T-helper 17 cell (primary cell): ENCODE measurements around the gene CLEC14A. TPM values are rescaled to one million over a fixed set of nuclear protein-coding genes. Genes with fewer than 3 reads are reported as not detected.

Experiments used
- ATAC-seq: fragments of 150-1000 bp; cut with Tn5 transposase; 2 replicates; pipeline ENCODE4 v1.10.0; 2021; ENCODE audit warnings: mild to moderate bottlenecking, moderate library complexity
- DNase-seq, 3 donors: peaks; one replicate each; pipeline versions ENCODE4 v3.0.0 to v3.0.0-alpha.2; 2020 to 2021
- H3K9me3 ChIP-seq: one replicate; pipeline ENCODE4 v1.7.0; 2013; ENCODE audit warnings: low read length, mild to moderate bottlenecking; ENCODE audit not compliant: control insufficient read depth, poor library complexity, severe bottlenecking
- H3K27ac Mint-ChIP-seq: one replicate; pipeline ENCODE4 v1.8.0; 2022; ENCODE audit warnings: mild to moderate bottlenecking, moderate library complexity, mixed read lengths
- H3K27me3 Mint-ChIP-seq: one replicate; pipeline ENCODE4 v1.8.0; 2022; ENCODE audit warnings: mixed read lengths
- H3K36me3 Mint-ChIP-seq: one replicate; pipeline ENCODE4 v1.8.0; 2022; ENCODE audit warnings: low read depth, mixed read lengths
- H3K4me1 Mint-ChIP-seq: one replicate; pipeline ENCODE4 v1.8.0; 2022; ENCODE audit warnings: mild to moderate bottlenecking, mixed read lengths
- H3K4me3 Mint-ChIP-seq: one replicate; pipeline ENCODE4 v1.8.0; 2022; ENCODE audit warnings: mild to moderate bottlenecking, moderate library complexity, mixed read lengths
- total RNA-seq, 4 donors: library from RNA in 2 of 4; stranded (reverse) in 2 of 4; gene quantifications; one replicate each; pipeline ENCODE4 v1.2.3 and lab custom pipeline; 2022 to 2026

Gene CLEC14A
- total RNA-seq, 2 donors from 2014 or later: not detected

- Mint-ChIP-seq H3K4me1 (peaks cover 11% of the 10 kb centered on the region), H3K27me3 (peaks cover 49% of the 10 kb centered on the region), H3K36me3 (peaks cover 8% of the 10 kb centered on the region), H3K27ac (no peak overlapping the region), H3K4me3 (peak overlapping the region; percentile 81)
- no peaks in the 10 kb centered on the region for H3K9me3 ChIP-seq
- ATAC-seq: no peak
- DNase-seq: no peak
Observed at GRCh38 chr14:38207377-38207735, 48.5 kb downstream of the CLEC14A start.

- H3K9me3 ChIP-seq: no peaks in the 10 kb centered on the region
- Mint-ChIP-seq H3K36me3 (peaks cover 8% of the 10 kb centered on the region), H3K4me1 (peaks cover 10% of the 10 kb centered on the region), H3K27ac (no peak overlapping the region), H3K27me3 (peaks cover 46% of the 10 kb centered on the region), H3K4me3 (no peak overlapping the region)
- ATAC-seq (no peak), DNase-seq (no peak)
Observed at GRCh38 chr14:38206689-38207376, 49.1 kb downstream of the CLEC14A start.

GRCh38 chr14:38205949-38206665 lies 49.8 kb downstream of the CLEC14A start:
- peaks cover 8% of the 10 kb centered on the region for H3K36me3 Mint-ChIP-seq
- H3K27me3 Mint-ChIP-seq: peaks cover 42% of the 10 kb centered on the region
- peaks cover 8% of the 10 kb centered on the region for H3K4me1 Mint-ChIP-seq
- DNase-seq (no peak), ATAC-seq (no peak)
- no peak overlapping the region for H3K4me3 Mint-ChIP-seq
- no peaks in the 10 kb centered on the region for H3K9me3 ChIP-seq
- no peak overlapping the region for H3K27ac Mint-ChIP-seq

GRCh38 chr14:38205119-38205813 lies 50.6 kb downstream of the CLEC14A start:
- H3K36me3 Mint-ChIP-seq: peaks cover 5% of the 10 kb centered on the region
- H3K27me3 Mint-ChIP-seq: peaks cover 33% of the 10 kb centered on the region

GRCh38 chr14:38204719-38205115 lies 51.2 kb downstream of the CLEC14A start:
- H3K9me3 ChIP-seq: no peaks in the 10 kb centered on the region
- DNase-seq: no peak
- no peak overlapping the region for H3K4me3 Mint-ChIP-seq
- peaks cover 5% of the 10 kb centered on the region for H3K36me3 Mint-ChIP-seq
- peaks cover 28% of the 10 kb centered on the region for H3K27me3 Mint-ChIP-seq
- no peak overlapping the region for H3K27ac Mint-ChIP-seq
- ATAC-seq: no peak
- H3K4me1 Mint-ChIP-seq: peaks cover 5% of the 10 kb centered on the region

More at GRCh38 chr14:38205119-38205813, 50.6 kb downstream of the CLEC14A start:
- ATAC-seq (no peak), DNase-seq (no peak)
- Mint-ChIP-seq H3K4me1 (peaks cover 5% of the 10 kb centered on the region), H3K4me3 (no peak overlapping the region), H3K27ac (no peak overlapping the region)
- H3K9me3 ChIP-seq: no peaks in the 10 kb centered on the region

Other genes with a start within 250 kb of the CLEC14A start
- gene SSTR1, start 48.2 kb downstream of the CLEC14A start, total RNA-seq: not detected